ENCODE data around the gene SLC41A1. TPM values are rescaled to one million over a fixed set of nuclear protein-coding genes. Genes with fewer than 3 reads are reported as not detected.

SLC41A1 gene
- total RNA-seq, 3 donors from 2014 or later: 32.2 to 36.6 (median 32.4) TPM

DNA sequence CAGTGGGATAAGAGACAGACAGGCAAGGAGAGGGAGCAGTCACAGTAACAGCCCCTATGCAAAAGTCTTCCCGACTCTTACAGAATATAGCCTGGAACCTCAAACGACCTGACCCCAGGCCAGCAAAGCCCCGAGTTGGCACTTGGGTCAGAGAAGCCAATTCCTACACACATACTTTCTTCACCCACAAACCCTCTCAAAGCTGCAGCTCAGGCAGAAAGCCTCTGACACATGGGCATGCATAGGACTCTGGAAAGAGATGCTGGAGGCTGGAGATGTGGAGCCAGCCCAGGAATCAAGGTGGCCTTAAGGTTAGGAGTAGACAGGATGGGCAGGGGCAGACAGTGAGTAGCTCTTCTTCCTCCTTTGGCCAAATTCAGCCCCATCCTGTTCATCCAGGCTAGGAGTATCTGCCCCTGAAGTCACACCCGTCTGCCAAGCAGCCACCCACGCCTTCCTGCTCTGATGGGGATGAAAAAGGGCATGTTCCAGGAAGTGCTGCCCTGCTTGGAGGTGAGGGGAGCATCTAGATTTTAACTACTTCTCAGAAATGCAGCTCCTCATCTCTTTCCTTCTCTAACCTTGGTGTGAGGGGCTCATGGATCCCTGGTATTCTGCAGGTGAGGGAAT is 7.8 kb downstream of the SLC41A1 start:
- ATAC-seq (peak; percentile 61 to 64), DNase-seq (peak; percentile 29)
- Mint-ChIP-seq H3K4me1 (ENCODE audit: low read depth) (peaks cover 57% of the 10 kb centered on the region), H3K4me3 (peak overlapping the region; percentile 63), H3K36me3 (ENCODE audit: insufficient read depth) (peaks cover 8% of the 10 kb centered on the region), H3K27me3 (ENCODE audit: low read depth) (no peaks in the 10 kb centered on the region), H3K9me3 (no peaks in the 10 kb centered on the region)

- no peak for DNase-seq
- peaks cover 9% of the 10 kb centered on the region for H3K36me3 Mint-ChIP-seq (ENCODE audit: insufficient read depth)
- no peaks in the 10 kb centered on the region for H3K27me3 Mint-ChIP-seq (ENCODE audit: low read depth)
- no peak for ATAC-seq
- no peak overlapping the region for H3K4me3 Mint-ChIP-seq
- H3K4me1 Mint-ChIP-seq (ENCODE audit: low read depth): peaks cover 51% of the 10 kb centered on the region
- H3K9me3 Mint-ChIP-seq: no peaks in the 10 kb centered on the region
Measured at GRCh38 chr1:205804605-205805004, 8.4 kb downstream of the SLC41A1 start.

- ATAC-seq (no peak), DNase-seq (no peak)
- Mint-ChIP-seq H3K4me3 (no peak overlapping the region), H3K9me3 (no peaks in the 10 kb centered on the region), H3K36me3 (ENCODE audit: insufficient read depth) (peaks cover 12% of the 10 kb centered on the region), H3K27me3 (ENCODE audit: low read depth) (no peaks in the 10 kb centered on the region), H3K4me1 (ENCODE audit: low read depth) (peaks cover 45% of the 10 kb centered on the region)
Measured at GRCh38 chr1:205803986-205804385, 9.0 kb downstream of the SLC41A1 start.

DNA sequence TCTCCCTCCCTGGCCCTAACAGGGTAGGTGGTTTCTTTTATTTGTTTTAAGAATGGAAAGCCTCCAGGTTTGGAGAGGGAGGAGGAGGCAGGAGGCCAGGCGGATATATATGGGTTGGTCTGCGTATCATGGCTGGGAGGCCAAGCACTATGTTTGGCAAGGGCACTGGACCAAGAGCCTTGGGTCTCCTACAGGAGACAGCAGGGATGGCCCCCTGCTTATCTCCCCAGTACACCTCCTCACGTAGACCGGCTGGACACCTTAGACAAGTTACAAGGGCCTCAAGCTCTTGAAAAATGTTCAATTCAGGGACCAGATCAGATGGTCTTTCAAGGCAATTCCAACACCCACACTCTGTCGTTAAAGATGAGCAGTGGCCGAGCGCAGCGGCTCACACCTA is 10.9 kb downstream of the SLC41A1 start:
- peaks cover 20% of the 10 kb centered on the region for H3K36me3 Mint-ChIP-seq (ENCODE audit: insufficient read depth)
- DNase-seq (no peak), ATAC-seq (no peak)
- H3K4me3 Mint-ChIP-seq: no peak overlapping the region
- H3K4me1 Mint-ChIP-seq (ENCODE audit: low read depth): peaks cover 30% of the 10 kb centered on the region
- H3K27me3 Mint-ChIP-seq (ENCODE audit: low read depth): no peaks in the 10 kb centered on the region
- H3K9me3 Mint-ChIP-seq: no peaks in the 10 kb centered on the region

DNA sequence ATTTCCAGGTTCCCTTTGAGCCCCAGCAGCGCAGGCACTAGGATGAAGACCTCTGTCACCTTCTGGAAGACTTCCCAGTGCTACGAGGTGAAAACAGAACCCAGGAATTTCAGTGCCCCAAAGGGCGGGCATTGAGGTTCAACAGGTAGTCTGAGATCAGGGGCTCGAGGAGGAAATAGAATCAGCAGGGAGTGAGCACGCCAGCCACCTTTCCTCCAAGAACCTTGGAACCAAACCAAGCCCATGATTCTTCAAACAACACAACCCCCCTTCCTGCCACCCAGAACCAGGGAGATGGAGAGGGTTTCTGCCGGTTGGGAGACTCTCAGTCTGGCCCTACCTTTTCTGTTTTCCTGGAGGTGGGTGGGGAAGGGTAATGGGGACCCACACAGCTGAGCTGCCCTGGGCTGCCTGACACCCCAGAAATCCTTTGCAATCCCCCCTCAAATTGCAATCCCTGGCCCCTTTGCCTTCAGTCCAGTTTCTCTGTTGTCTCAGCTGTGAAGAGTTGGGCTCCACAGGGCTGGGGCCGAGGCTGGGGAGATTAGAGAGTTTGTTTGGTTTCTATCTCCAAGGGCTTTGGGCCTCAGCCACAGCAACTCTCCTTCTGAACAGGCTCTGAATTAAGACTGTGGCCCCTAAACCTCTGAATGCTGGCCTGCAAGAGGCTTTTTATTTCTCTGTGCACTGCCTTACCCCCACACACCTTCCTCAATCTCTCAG is 11.9 kb downstream of the SLC41A1 start:
- H3K27me3 Mint-ChIP-seq (ENCODE audit: low read depth): no peaks in the 10 kb centered on the region
- peaks cover 22% of the 10 kb centered on the region for H3K4me1 Mint-ChIP-seq (ENCODE audit: low read depth)
- peaks cover 24% of the 10 kb centered on the region for H3K36me3 Mint-ChIP-seq (ENCODE audit: insufficient read depth)
- ATAC-seq (no peak), DNase-seq (no peak)
- H3K9me3 Mint-ChIP-seq: no peaks in the 10 kb centered on the region
- no peak overlapping the region for H3K4me3 Mint-ChIP-seq

GRCh38 chr1:205800427-205800826 is 12.6 kb downstream of the SLC41A1 start:
- H3K4me3 Mint-ChIP-seq: no peak overlapping the region
- H3K4me1 Mint-ChIP-seq (ENCODE audit: low read depth): peaks cover 15% of the 10 kb centered on the region
- H3K36me3 Mint-ChIP-seq (ENCODE audit: insufficient read depth): peaks cover 24% of the 10 kb centered on the region
- ATAC-seq (no peak), DNase-seq (no peak)
- no peaks in the 10 kb centered on the region for H3K9me3 Mint-ChIP-seq
- H3K27me3 Mint-ChIP-seq (ENCODE audit: low read depth): no peaks in the 10 kb centered on the region

- Mint-ChIP-seq H3K4me1 (ENCODE audit: low read depth) (peaks cover under 1% of the 10 kb centered on the region), H3K27me3 (ENCODE audit: low read depth) (no peaks in the 10 kb centered on the region), H3K9me3 (no peaks in the 10 kb centered on the region), H3K4me3 (no peak overlapping the region), H3K36me3 (ENCODE audit: insufficient read depth) (peaks cover 33% of the 10 kb centered on the region)
- no peak for ATAC-seq
- no peak for DNase-seq
Measured at GRCh38 chr1:205798577-205798976, 14.4 kb downstream of the SLC41A1 start.

DNA sequence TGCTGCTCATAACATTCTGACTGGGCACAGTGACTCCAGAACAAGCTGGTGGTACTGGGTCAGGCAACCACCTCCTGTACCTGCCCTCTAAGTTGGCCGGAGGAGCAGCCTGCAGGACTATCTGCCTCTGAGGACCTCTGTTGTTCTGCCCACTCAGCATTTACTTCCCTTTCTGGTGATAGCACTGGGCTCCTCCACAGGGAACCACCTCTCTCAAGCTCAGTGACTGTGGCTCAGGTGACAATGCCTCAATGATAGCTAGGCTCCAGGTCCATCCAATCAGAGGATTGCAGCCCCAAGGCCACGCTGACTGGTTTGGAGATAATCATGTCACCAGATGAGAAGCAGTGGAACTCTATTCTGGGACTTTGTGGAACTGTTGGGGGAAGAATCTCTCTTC is 15.8 kb downstream of the SLC41A1 start:
- no peaks in the 10 kb centered on the region for H3K9me3 Mint-ChIP-seq
- DNase-seq (no peak), ATAC-seq (no peak)
- no peak overlapping the region for H3K4me3 Mint-ChIP-seq
- no peaks in the 10 kb centered on the region for H3K27me3 Mint-ChIP-seq (ENCODE audit: low read depth)
- H3K4me1 Mint-ChIP-seq (ENCODE audit: low read depth): no peaks in the 10 kb centered on the region
- H3K36me3 Mint-ChIP-seq (ENCODE audit: insufficient read depth): peaks cover 41% of the 10 kb centered on the region

- Mint-ChIP-seq H3K36me3 (ENCODE audit: insufficient read depth) (peaks cover 47% of the 10 kb centered on the region), H3K9me3 (no peaks in the 10 kb centered on the region), H3K4me1 (ENCODE audit: low read depth) (no peaks in the 10 kb centered on the region), H3K27me3 (ENCODE audit: low read depth) (no peaks in the 10 kb centered on the region), H3K4me3 (no peak overlapping the region)
- DNase-seq: no peak
- no peak for ATAC-seq
Measured at GRCh38 chr1:205794011-205794730, 18.8 kb downstream of the SLC41A1 start.

DNA sequence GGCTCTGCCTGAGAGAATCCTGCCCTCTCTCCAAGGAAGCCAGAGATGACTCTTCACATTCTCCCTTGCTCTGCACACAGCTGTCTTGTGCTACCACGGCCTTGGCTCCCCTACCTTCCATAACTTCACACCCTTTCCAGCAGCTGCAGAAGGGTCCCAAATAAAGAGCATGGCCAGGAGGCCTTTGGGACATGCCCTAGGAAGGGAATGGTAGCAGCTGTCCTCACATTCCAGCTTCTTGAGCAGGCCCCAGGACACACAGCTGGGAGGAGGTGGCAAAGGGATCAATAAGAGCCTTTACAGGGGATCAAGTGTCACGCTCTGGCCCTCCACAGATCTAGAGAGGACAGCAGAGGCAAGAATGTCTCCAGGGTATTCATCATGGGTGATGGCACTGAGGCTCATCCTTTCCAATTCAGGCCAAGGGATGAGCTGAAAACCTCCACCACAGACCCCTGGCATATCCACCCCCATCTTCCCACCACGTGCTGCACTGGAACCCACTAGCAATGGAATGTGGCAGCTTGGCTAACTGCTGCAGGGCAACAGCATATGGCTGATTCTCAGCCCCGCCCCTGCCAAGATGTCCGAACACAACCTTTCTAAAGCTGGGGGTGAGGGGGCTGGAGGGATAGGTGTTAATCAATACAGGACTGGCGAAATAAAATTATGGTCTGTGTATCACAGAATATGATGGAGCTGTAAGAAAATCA is 19.9 kb downstream of the SLC41A1 start:
- Mint-ChIP-seq H3K9me3 (no peaks in the 10 kb centered on the region), H3K4me1 (ENCODE audit: low read depth) (no peaks in the 10 kb centered on the region), H3K4me3 (no peak overlapping the region), H3K36me3 (ENCODE audit: insufficient read depth) (peaks cover 40% of the 10 kb centered on the region), H3K27me3 (ENCODE audit: low read depth) (no peaks in the 10 kb centered on the region)
- DNase-seq (no peak), ATAC-seq (no peak)

DNA sequence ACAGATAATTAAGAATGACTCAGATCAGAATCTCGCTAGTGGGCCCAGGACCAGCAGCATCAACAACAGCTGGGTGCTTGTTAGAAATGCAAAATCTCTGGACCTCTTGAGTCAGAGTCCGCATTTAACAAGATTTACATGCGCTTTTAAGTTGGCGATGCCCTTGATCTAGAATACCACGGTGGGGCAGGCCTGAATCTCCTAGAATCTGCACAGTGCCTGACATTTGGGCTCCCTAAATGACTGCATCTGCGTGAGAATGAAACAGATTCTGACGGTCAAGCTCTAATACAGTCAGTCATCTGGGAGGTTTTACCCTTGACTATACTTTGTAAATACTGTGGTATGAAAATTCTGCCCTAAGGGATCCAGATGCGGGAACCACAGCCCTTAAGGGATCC is 20.5 kb downstream of the SLC41A1 start:
- Mint-ChIP-seq H3K4me1 (ENCODE audit: low read depth) (no peaks in the 10 kb centered on the region), H3K9me3 (no peaks in the 10 kb centered on the region), H3K4me3 (no peak overlapping the region), H3K36me3 (ENCODE audit: insufficient read depth) (peaks cover 37% of the 10 kb centered on the region), H3K27me3 (ENCODE audit: low read depth) (no peaks in the 10 kb centered on the region)
- ATAC-seq (no peak), DNase-seq (no peak)

- Mint-ChIP-seq H3K4me1 (ENCODE audit: low read depth) (no peaks in the 10 kb centered on the region), H3K9me3 (no peaks in the 10 kb centered on the region), H3K4me3 (no peak overlapping the region), H3K36me3 (ENCODE audit: insufficient read depth) (peaks cover 31% of the 10 kb centered on the region), H3K27me3 (ENCODE audit: low read depth) (no peaks in the 10 kb centered on the region)
- peak; percentile 90 to 91 for ATAC-seq
- DNase-seq: peak; percentile 54
Measured at GRCh38 chr1:205791568-205792180, 21.3 kb downstream of the SLC41A1 start.

- Mint-ChIP-seq H3K4me1 (ENCODE audit: low read depth) (peaks cover 7% of the 10 kb centered on the region), H3K4me3 (no peak overlapping the region), H3K27me3 (ENCODE audit: low read depth) (no peaks in the 10 kb centered on the region), H3K9me3 (no peaks in the 10 kb centered on the region), H3K36me3 (ENCODE audit: insufficient read depth) (peaks cover 13% of the 10 kb centered on the region)
- DNase-seq (no peak), ATAC-seq (no peak)
Measured at GRCh38 chr1:205787287-205787916, 25.6 kb downstream of the SLC41A1 start.

DNA sequence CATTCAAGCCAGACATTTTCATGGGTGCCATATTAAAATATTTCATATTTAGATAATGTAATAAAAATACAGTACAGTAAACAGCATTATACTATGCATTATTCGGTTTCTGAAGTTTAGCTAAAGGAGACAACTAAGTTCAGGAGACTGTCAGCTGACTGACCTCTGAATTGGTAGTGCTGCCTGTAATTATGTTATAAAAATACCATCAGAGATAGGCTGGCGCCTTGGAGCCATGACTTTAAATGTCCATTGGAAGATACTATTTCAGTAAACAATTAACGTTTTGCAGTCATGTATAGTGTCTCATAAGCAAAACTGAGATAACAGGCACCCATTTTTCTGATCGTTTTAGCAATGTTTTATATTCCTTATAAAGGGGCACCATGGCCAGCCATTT is 26.4 kb downstream of the SLC41A1 start:
- Mint-ChIP-seq H3K4me1 (ENCODE audit: low read depth) (peaks cover 7% of the 10 kb centered on the region), H3K4me3 (no peak overlapping the region), H3K36me3 (ENCODE audit: insufficient read depth) (peaks cover 7% of the 10 kb centered on the region), H3K9me3 (no peaks in the 10 kb centered on the region), H3K27me3 (ENCODE audit: low read depth) (no peaks in the 10 kb centered on the region)
- DNase-seq (no peak), ATAC-seq (no peak)

All from activated T-cell treated with anti-CD3 and anti-CD28 coated beads, Interleukin-2, amount 50 U/mL, for 4 hours (primary cell).